Endodermal cell (in vitro differentiated cells): ENCODE results near the gene RAB35. TPM values are rescaled to one million over a fixed set of nuclear protein-coding genes. Genes with fewer than 3 reads are reported as not detected.

Experiments used
- DNase-seq: peaks from one replicate; pipeline ENCODE4 v3.0.0-alpha.2; 2017
- H3K27ac ChIP-seq: 2 replicates; pipeline ENCODE4 v1.5.1; 2013; ENCODE audit warnings: mild to moderate bottlenecking, low read depth, low read length, moderate library complexity
- H3K27me3 ChIP-seq: 2 replicates; pipeline ENCODE4 v1.6.1; 2013; ENCODE audit warnings: mild to moderate bottlenecking, low read length, moderate library complexity; ENCODE audit not compliant: insufficient read depth, control insufficient read depth, poor library complexity, severe bottlenecking
- H3K36me3 ChIP-seq: 2 replicates; pipeline ENCODE4 v1.7.0; 2013; ENCODE audit warnings: mild to moderate bottlenecking, low read length, moderate library complexity; ENCODE audit not compliant: control insufficient read depth, insufficient read depth
- H3K4me1 ChIP-seq: one replicate; pipeline ENCODE4 v1.7.0; 2013; ENCODE audit warnings: low read length; ENCODE audit not compliant: control insufficient read depth, insufficient read depth
- H3K4me3 ChIP-seq: 2 replicates; pipeline ENCODE4 v1.5.1; 2013; ENCODE audit warnings: mild to moderate bottlenecking, low read length, moderate library complexity
- H3K9ac ChIP-seq: 2 replicates; pipeline ENCODE4 v1.6.1; 2013; ENCODE audit warnings: mild to moderate bottlenecking, low read length, moderate library complexity; ENCODE audit not compliant: poor library complexity, severe bottlenecking; ENCODE audit errors: extremely low read depth
- H3K9me3 ChIP-seq: 2 replicates; pipeline ENCODE4 v1.6.1; 2013; ENCODE audit warnings: mild to moderate bottlenecking, low read length, moderate library complexity; ENCODE audit not compliant: control insufficient read depth
- H3K27ac Mint-ChIP-seq: 2 replicates; pipeline ENCODE4 v1.8.0; 2020; ENCODE audit warnings: mixed read lengths
- H3K27me3 Mint-ChIP-seq: 2 replicates; pipeline ENCODE4 v1.8.0; 2021; ENCODE audit warnings: mild to moderate bottlenecking, mixed read lengths; ENCODE audit not compliant: insufficient read depth
- H3K36me3 Mint-ChIP-seq: 2 replicates; pipeline ENCODE4 v1.8.0; 2020; ENCODE audit warnings: low read depth, mixed read lengths
- H3K4me1 Mint-ChIP-seq: 2 replicates; pipeline ENCODE4 v1.8.0; 2020; ENCODE audit warnings: mixed read lengths
- H3K4me3 Mint-ChIP-seq: 2 replicates; pipeline ENCODE4 v1.8.0; 2020; ENCODE audit warnings: mild to moderate bottlenecking, moderate library complexity, mixed read lengths
- H3K9me3 Mint-ChIP-seq: 2 replicates; pipeline ENCODE4 v1.8.0; 2020; ENCODE audit warnings: mild to moderate bottlenecking, mixed read lengths
- WGBS, 2 experiments: methylation state at CpG; one replicate each; pipeline versions ENCODE4 v1.1.5 to v1.1.7; 2013; ENCODE audit warnings: missing lambda C conversion rate in 2 of 2, mixed read lengths in 1 of 2; ENCODE audit not compliant: insufficient coverage in 1 of 2, insufficient read length in 1 of 2; 5-methylcytosine and 5-hydroxymethylcytosine counted together
- total RNA-seq, 2 donors: library from RNA; stranded (reverse); fragmentation: NEBNext Ultra II Directional in 1 of 2; extraction: Animal tissue kit (Norgen Biotek cat#: 25700) in 1 of 2; gene quantifications; 2 replicates in 1 of 2; 3 replicates in 1 of 2; pipeline ENCODE4 v1.2.1, GENCODE V29; 2021
- TF ChIP-seq, protein P1 (sequence below): fragments of 200-600 bp; sonication (generic); conservative IDR thresholded peaks from 2 replicates; pipeline ENCODE4 v1.5.0; 2021; ENCODE audit warnings: antibody characterized with exemption, mild to moderate bottlenecking

RAB35 gene
- total RNA-seq, 2 donors from 2014 or later = 32.4 to 36.6 TPM

DNA sequence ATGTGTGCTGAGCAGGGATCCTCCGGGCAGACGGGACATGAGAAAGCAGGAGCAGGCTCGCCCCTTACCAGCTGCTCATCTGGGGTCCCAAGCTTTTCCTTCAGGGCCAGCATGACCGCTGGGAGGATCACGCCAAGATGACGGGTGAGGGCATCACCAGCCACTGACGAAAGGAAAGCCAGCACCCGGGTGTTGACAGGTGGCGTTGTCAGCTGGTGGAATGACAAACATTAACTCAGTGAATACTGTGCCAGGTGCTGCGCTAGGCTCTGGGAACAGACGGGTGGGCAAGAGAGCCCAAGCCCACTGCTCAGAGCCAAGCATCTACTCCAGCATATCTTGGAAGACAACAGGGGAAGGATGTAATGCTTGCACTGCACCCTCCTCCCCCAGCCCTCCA, 21.3 kb upstream of the RAB35 start:
- no peak overlapping the region for H3K4me3 ChIP-seq
- no peaks in the 10 kb centered on the region for H3K4me1 ChIP-seq
- H3K27ac ChIP-seq = no peak overlapping the region
- H3K36me3 Mint-ChIP-seq = peaks cover 90% of the 10 kb centered on the region
- no peaks in the 10 kb centered on the region for H3K4me1 Mint-ChIP-seq
- H3K36me3 ChIP-seq = peaks cover 91% of the 10 kb centered on the region
- no peaks in the 10 kb centered on the region for H3K27me3 ChIP-seq
- H3K27ac Mint-ChIP-seq = no peak overlapping the region
- no peaks in the 10 kb centered on the region for H3K9me3 Mint-ChIP-seq
- H3K9ac ChIP-seq = no peak overlapping the region
- 94% methylated on average over 8 to 11 of the region's 11 CpGs for WGBS, 2 experiments
- no peaks in the 10 kb centered on the region for H3K9me3 ChIP-seq
- TF ChIP-seq, protein P1, sequence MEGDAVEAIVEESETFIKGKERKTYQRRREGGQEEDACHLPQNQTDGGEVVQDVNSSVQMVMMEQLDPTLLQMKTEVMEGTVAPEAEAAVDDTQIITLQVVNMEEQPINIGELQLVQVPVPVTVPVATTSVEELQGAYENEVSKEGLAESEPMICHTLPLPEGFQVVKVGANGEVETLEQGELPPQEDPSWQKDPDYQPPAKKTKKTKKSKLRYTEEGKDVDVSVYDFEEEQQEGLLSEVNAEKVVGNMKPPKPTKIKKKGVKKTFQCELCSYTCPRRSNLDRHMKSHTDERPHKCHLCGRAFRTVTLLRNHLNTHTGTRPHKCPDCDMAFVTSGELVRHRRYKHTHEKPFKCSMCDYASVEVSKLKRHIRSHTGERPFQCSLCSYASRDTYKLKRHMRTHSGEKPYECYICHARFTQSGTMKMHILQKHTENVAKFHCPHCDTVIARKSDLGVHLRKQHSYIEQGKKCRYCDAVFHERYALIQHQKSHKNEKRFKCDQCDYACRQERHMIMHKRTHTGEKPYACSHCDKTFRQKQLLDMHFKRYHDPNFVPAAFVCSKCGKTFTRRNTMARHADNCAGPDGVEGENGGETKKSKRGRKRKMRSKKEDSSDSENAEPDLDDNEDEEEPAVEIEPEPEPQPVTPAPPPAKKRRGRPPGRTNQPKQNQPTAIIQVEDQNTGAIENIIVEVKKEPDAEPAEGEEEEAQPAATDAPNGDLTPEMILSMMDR = no peak
- no peak overlapping the region for H3K4me3 Mint-ChIP-seq
- H3K27me3 Mint-ChIP-seq = no peaks in the 10 kb centered on the region
- no peak for DNase-seq

DNA sequence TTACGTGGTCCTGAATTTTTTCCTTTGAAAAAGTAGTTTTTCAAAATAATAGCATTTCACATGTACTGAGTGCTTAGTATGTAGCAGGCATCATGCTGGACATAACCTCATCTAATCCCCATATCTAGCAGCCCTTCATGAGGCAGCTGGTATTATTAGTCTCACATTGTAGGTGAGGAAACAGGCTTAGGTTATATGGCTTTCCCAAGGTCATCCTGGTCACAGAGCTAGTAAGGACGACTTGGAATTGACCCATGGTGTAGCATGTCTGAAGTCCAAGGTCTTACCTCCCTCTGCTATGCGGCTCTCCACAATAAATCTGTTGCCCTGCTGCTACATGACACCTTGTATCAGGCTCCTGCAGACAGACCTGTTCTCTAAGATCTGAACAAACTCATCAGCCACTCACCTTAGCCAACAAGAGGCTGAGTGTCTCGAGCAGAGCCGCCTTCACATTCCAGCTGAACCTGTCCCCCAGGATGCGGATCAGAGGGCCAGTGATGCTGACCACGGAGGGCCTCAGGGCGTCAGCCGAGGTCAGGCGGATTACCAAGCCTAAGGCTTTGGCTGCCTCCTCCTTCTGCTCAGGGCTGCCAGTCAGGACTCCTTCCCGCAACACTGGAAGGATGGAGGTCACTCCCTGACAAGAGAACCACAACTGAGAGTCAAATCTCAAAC, 19.7 kb upstream of the RAB35 start:
- Mint-ChIP-seq H3K27ac (no peak overlapping the region), H3K36me3 (peaks cover 89% of the 10 kb centered on the region), H3K27me3 (no peaks in the 10 kb centered on the region), H3K4me3 (no peak overlapping the region), H3K9me3 (no peaks in the 10 kb centered on the region), H3K4me1 (no peaks in the 10 kb centered on the region)
- Histone ChIP-seq H3K4me3 (no peak overlapping the region), H3K27me3 (no peaks in the 10 kb centered on the region), H3K9me3 (no peaks in the 10 kb centered on the region), H3K4me1 (no peaks in the 10 kb centered on the region), H3K27ac (no peak overlapping the region), H3K36me3 (peaks cover 93% of the 10 kb centered on the region), H3K9ac (no peak overlapping the region)
- TF ChIP-seq, protein P1 = no peak
- no peak for DNase-seq
- 96% methylated on average over 7 to 11 of the region's 11 CpGs for WGBS, 2 experiments

- WGBS, 2 experiments = 96 to 99% methylated on average over 9 to 20 of the region's 20 CpGs
Observed at GRCh38 chr12:120134307-120134980, 17.9 kb upstream of the RAB35 start.

More at GRCh38 chr12:120134307-120134980, 17.9 kb upstream of the RAB35 start:
- no peak overlapping the region for H3K9ac ChIP-seq
- H3K36me3 ChIP-seq = peaks cover 93% of the 10 kb centered on the region
- H3K9me3 Mint-ChIP-seq = no peaks in the 10 kb centered on the region
- H3K9me3 ChIP-seq = no peaks in the 10 kb centered on the region
- H3K4me3 Mint-ChIP-seq = no peak overlapping the region
- H3K27me3 Mint-ChIP-seq = no peaks in the 10 kb centered on the region
- no peak overlapping the region for H3K27ac ChIP-seq
- H3K27ac Mint-ChIP-seq = no peak overlapping the region
- H3K4me3 ChIP-seq = no peak overlapping the region
- TF ChIP-seq, protein P1 = no peak
- no peak for DNase-seq
- H3K4me1 Mint-ChIP-seq = no peaks in the 10 kb centered on the region
- peaks cover 87% of the 10 kb centered on the region for H3K36me3 Mint-ChIP-seq
- no peaks in the 10 kb centered on the region for H3K4me1 ChIP-seq
- H3K27me3 ChIP-seq = no peaks in the 10 kb centered on the region
